ENCODE measurements around the gene KRTAP17-1. TPM values are rescaled to one million over a fixed set of nuclear protein-coding genes. Genes with fewer than 3 reads are reported as not detected.
"Not testable (repeated sequence)": the region's sequence is repeated elsewhere in the genome, so short reads cannot be mapped to it uniquely, and the experiment has no call there.

The KRTAP17-1 gene
- total RNA-seq, 1 donor from 2014 or later: not detected

DNA sequence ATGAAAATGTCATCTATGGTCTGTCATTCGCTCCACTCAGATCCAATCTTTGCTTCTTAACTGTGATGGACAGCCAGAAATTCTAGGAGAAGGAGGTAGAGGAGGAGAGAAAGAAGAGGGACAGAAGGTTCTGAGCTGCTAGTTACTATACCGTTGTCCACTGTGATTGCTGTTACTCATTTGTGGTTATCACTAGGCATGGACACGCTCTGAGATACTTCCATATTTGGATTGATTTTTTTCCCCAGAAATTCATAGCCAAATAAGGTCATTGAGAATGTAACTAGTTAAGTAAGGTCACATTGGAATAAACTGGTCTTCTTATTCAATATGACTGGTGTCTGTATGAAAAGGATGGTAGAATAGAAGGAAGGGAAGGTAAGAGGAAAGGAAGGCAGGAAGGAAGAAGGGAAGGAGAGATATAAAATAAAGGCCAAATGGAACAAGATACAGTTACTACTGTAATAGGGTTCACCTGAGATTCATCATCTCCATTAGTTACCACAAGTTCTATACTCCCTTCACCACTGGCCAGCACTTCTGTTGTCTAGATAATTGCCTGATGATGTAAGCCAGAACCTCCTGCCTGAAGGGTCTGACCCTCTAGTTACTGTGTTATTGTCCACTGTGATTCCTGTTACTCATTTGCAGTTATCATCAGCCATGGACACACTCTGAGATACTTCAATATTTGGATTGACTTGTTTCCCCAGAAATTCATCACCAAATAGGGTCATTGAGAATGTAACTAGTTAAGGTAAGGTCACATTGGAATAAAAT, 37.1 kb downstream of the KRTAP17-1 start:
- Mint-ChIP-seq H3K4me1 (ENCODE audit: unreplicated experiment) (no peaks in the 10 kb centered on the region), H3K27ac (no peak overlapping the region), H3K27me3 (peaks cover 8% of the 10 kb centered on the region), H3K36me3 (no peaks in the 10 kb centered on the region), H3K4me3 (no peak overlapping the region), H3K9me3 (no peaks in the 10 kb centered on the region)
- DNase-seq (ENCODE audit: extremely low spot score, unreplicated experiment): no peak
- TF ChIP-seq, protein P1, sequence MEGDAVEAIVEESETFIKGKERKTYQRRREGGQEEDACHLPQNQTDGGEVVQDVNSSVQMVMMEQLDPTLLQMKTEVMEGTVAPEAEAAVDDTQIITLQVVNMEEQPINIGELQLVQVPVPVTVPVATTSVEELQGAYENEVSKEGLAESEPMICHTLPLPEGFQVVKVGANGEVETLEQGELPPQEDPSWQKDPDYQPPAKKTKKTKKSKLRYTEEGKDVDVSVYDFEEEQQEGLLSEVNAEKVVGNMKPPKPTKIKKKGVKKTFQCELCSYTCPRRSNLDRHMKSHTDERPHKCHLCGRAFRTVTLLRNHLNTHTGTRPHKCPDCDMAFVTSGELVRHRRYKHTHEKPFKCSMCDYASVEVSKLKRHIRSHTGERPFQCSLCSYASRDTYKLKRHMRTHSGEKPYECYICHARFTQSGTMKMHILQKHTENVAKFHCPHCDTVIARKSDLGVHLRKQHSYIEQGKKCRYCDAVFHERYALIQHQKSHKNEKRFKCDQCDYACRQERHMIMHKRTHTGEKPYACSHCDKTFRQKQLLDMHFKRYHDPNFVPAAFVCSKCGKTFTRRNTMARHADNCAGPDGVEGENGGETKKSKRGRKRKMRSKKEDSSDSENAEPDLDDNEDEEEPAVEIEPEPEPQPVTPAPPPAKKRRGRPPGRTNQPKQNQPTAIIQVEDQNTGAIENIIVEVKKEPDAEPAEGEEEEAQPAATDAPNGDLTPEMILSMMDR (conservative IDR thresholded peaks at IDR 0.05): no peak

- not testable (repeated sequence) for H3K9me3 Mint-ChIP-seq; H3K27ac Mint-ChIP-seq; H3K4me1 Mint-ChIP-seq (ENCODE audit: unreplicated experiment); H3K4me3 Mint-ChIP-seq; DNase-seq (ENCODE audit: extremely low spot score, unreplicated experiment); H3K27me3 Mint-ChIP-seq; H3K36me3 Mint-ChIP-seq
These were observed 39.8 kb downstream of the KRTAP17-1 start, which contains the start of gene KRTAP9-7 for GRCh38 chr17:41275648-41276190. TSS of gene KRTAP9-7 (plus strand) at chr17:41275698. CDS start at chr17:41275698, 0 bp downstream.

DNA sequence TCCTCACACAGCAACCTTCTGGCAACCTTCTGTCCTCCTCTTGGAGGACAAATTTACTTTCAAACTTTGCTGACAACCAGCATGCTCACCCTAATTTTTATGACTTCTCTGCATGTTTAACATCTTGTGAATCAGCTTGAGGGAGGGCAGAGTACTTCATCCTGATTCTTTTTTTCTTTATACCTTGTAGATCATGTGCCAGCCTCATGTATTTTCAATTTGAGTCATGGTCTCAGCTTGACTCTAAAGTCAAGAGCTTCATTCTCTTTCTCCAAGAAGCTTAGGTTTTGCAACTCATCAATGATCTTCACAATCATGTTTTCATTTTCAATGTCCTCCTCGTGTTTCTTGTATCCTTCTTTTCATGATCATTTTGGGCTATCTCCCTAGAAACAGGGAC, 43.7 kb downstream of the KRTAP17-1 start:
- H3K36me3 Mint-ChIP-seq: no peaks in the 10 kb centered on the region
- H3K4me1 Mint-ChIP-seq (ENCODE audit: unreplicated experiment): no peaks in the 10 kb centered on the region
- peaks cover 8% of the 10 kb centered on the region for H3K27me3 Mint-ChIP-seq
- no peak for DNase-seq (ENCODE audit: extremely low spot score, unreplicated experiment)
- H3K27ac Mint-ChIP-seq: no peak overlapping the region
- no peak overlapping the region for H3K4me3 Mint-ChIP-seq
- TF ChIP-seq, protein P1 (conservative IDR thresholded peaks at IDR 0.05): no peak
- no peaks in the 10 kb centered on the region for H3K9me3 Mint-ChIP-seq

DNA sequence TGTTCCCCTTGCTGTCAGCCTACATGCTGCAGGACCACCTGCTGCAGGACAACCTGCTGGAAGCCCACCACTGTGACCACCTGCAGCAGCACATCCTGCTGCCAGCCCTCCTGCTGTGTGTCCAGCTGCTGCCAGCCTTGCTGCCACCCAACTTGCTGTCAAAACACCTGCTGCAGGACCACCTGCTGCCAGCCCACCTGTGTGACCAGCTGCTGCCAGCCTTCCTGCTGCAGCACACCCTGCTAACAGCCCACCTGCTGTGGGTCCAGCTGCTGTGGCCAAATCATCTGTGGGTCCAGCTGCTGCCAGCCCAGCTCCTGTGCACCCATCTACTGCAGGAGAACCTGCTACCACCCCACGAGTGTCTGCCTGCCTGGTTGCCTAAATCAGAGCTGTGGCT, 44.2 kb downstream of the KRTAP17-1 start:
- not testable (repeated sequence) for H3K4me1 Mint-ChIP-seq (ENCODE audit: unreplicated experiment); H3K9me3 Mint-ChIP-seq; H3K27me3 Mint-ChIP-seq; H3K36me3 Mint-ChIP-seq; H3K27ac Mint-ChIP-seq; DNase-seq (ENCODE audit: extremely low spot score, unreplicated experiment); H3K4me3 Mint-ChIP-seq

GRCh38 chr17:41267711-41268110, 47.8 kb downstream of the KRTAP17-1 start:
- Mint-ChIP-seq H3K4me1 (ENCODE audit: unreplicated experiment) (no peaks in the 10 kb centered on the region), H3K27ac (no peak overlapping the region), H3K4me3 (no peak overlapping the region), H3K9me3 (no peaks in the 10 kb centered on the region), H3K36me3 (no peaks in the 10 kb centered on the region), H3K27me3 (peaks cover 7% of the 10 kb centered on the region)
- no peak for DNase-seq (ENCODE audit: extremely low spot score, unreplicated experiment)
- TF ChIP-seq, protein P1 (conservative IDR thresholded peaks at IDR 0.05): no peak

GRCh38 chr17:41265078-41265477, 50.4 kb downstream of the KRTAP17-1 start, which contains the start of gene KRTAP9-6:
TSS of gene KRTAP9-6 (plus strand) at chr17:41265378. CDS start at chr17:41265378, 0 bp downstream.
- no peak for DNase-seq (ENCODE audit: extremely low spot score, unreplicated experiment)
- H3K9me3 Mint-ChIP-seq: no peaks in the 10 kb centered on the region
- peaks cover 19% of the 10 kb centered on the region for H3K27me3 Mint-ChIP-seq
- no peak within 1 kb of the TSS for H3K4me3 Mint-ChIP-seq
- H3K27ac Mint-ChIP-seq: no peak within 1 kb of the TSS
- H3K4me1 Mint-ChIP-seq (ENCODE audit: unreplicated experiment): no peaks in the 10 kb centered on the region
- TF ChIP-seq, protein P1 (conservative IDR thresholded peaks at IDR 0.05): no peak
- no peaks in the 10 kb centered on the region for H3K36me3 Mint-ChIP-seq

Other genes with a start within 250 kb of the KRTAP17-1 start
- not detected in 2 replicates for gene KRTAP2-4, start 249.8 kb downstream of the KRTAP17-1 start, total RNA-seq (ENCODE audit: low replicate concordance)
- gene KRTAP4-7, start 231.6 kb downstream of the KRTAP17-1 start, total RNA-seq (ENCODE audit: low replicate concordance): not detected in 2 replicates
- gene KRTAP4-8, start 217.6 kb downstream of the KRTAP17-1 start, total RNA-seq (ENCODE audit: low replicate concordance): not detected in 2 replicates
- not detected in 2 replicates for gene KRTAP4-16, start 213.5 kb downstream of the KRTAP17-1 start, total RNA-seq (ENCODE audit: low replicate concordance)
- gene KRTAP4-9, start 210.3 kb downstream of the KRTAP17-1 start, total RNA-seq (ENCODE audit: low replicate concordance): not detected in 2 replicates
- gene KRTAP4-11, start 197.3 kb downstream of the KRTAP17-1 start, total RNA-seq (ENCODE audit: low replicate concordance): not detected in 2 replicates
- not detected in 2 replicates for gene KRTAP4-12, start 191.5 kb downstream of the KRTAP17-1 start, total RNA-seq (ENCODE audit: low replicate concordance)
- gene KRTAP4-6, start 175.2 kb downstream of the KRTAP17-1 start, total RNA-seq (ENCODE audit: low replicate concordance): not detected in 2 replicates
- not detected in 2 replicates for gene KRTAP4-5, start 165.9 kb downstream of the KRTAP17-1 start, total RNA-seq (ENCODE audit: low replicate concordance)
- gene KRTAP4-4, start 155.0 kb downstream of the KRTAP17-1 start, total RNA-seq (ENCODE audit: low replicate concordance): not detected in 2 replicates
- not detected in 2 replicates for gene KRTAP4-3, start 147.5 kb downstream of the KRTAP17-1 start, total RNA-seq (ENCODE audit: low replicate concordance)
- not detected in 2 replicates for gene KRTAP4-2, start 137.5 kb downstream of the KRTAP17-1 start, total RNA-seq (ENCODE audit: low replicate concordance)
- not detected in 2 replicates for gene KRTAP4-1, start 130.8 kb downstream of the KRTAP17-1 start, total RNA-seq (ENCODE audit: low replicate concordance)
- gene KRTAP9-1, start 125.8 kb downstream of the KRTAP17-1 start, total RNA-seq (ENCODE audit: low replicate concordance): not detected in 2 replicates
- not detected in 2 replicates for gene KRTAP9-2, start 89.1 kb downstream of the KRTAP17-1 start, total RNA-seq (ENCODE audit: low replicate concordance)
- not detected in 2 replicates for gene KRTAP9-3, start 83.3 kb downstream of the KRTAP17-1 start, total RNA-seq (ENCODE audit: low replicate concordance)
- not detected in 2 replicates for gene KRTAP9-8, start 77.7 kb downstream of the KRTAP17-1 start, total RNA-seq (ENCODE audit: low replicate concordance)
- not detected in 2 replicates for gene KRTAP9-4, start 66.0 kb downstream of the KRTAP17-1 start, total RNA-seq (ENCODE audit: low replicate concordance)
- gene KRTAP9-9, start 60.3 kb downstream of the KRTAP17-1 start, total RNA-seq (ENCODE audit: low replicate concordance): not detected in 2 replicates
- gene KRTAP9-6, start 50.3 kb downstream of the KRTAP17-1 start, total RNA-seq (ENCODE audit: low replicate concordance): not detected in 2 replicates
- not detected in 2 replicates for gene KRTAP9-7, start 40.0 kb downstream of the KRTAP17-1 start, total RNA-seq (ENCODE audit: low replicate concordance)
- gene KRTAP29-1, start 12.9 kb downstream of the KRTAP17-1 start, total RNA-seq (ENCODE audit: low replicate concordance): not detected in 2 replicates
- not detected in 2 replicates for gene KRTAP16-1, start 6.4 kb downstream of the KRTAP17-1 start, total RNA-seq (ENCODE audit: low replicate concordance)
- gene KRT33A, start 35.1 kb upstream of the KRTAP17-1 start, total RNA-seq (ENCODE audit: low replicate concordance): 0.24 and 1.9 TPM in 2 replicates
- gene KRT33B, start 54.1 kb upstream of the KRTAP17-1 start, total RNA-seq (ENCODE audit: low replicate concordance): not detected in 2 replicates
- not detected in 2 replicates for gene KRT34, start 66.6 kb upstream of the KRTAP17-1 start, total RNA-seq (ENCODE audit: low replicate concordance)
- 0.79 TPM in 1 of 2 replicates, not detected in the other for gene KRT31, start 81.9 kb upstream of the KRTAP17-1 start, total RNA-seq (ENCODE audit: low replicate concordance)
- gene KRT37, start 108.9 kb upstream of the KRTAP17-1 start, total RNA-seq (ENCODE audit: low replicate concordance): not detected in 2 replicates
- not detected in 2 replicates for gene KRT38, start 125.3 kb upstream of the KRTAP17-1 start, total RNA-seq (ENCODE audit: low replicate concordance)
- 0.17 and 0.83 TPM in 2 replicates for gene KRT32, start 151.7 kb upstream of the KRTAP17-1 start, total RNA-seq (ENCODE audit: low replicate concordance)
- gene KRT35, start 165.4 kb upstream of the KRTAP17-1 start, total RNA-seq (ENCODE audit: low replicate concordance): not detected in 2 replicates
- 0.17 and 0.83 TPM in 2 replicates for gene KRT36, start 174.2 kb upstream of the KRTAP17-1 start, total RNA-seq (ENCODE audit: low replicate concordance)
- gene KRT13, start 189.9 kb upstream of the KRTAP17-1 start, total RNA-seq (ENCODE audit: low replicate concordance): 869 and 1,618 TPM in 2 replicates
- gene KRT15, start 203.2 kb upstream of the KRTAP17-1 start, total RNA-seq (ENCODE audit: low replicate concordance): 208 and 840 TPM in 2 replicates
- 750 and 2,036 TPM in 2 replicates for gene KRT19, start 212.6 kb upstream of the KRTAP17-1 start, total RNA-seq (ENCODE audit: low replicate concordance)

Data from type B pancreatic cell (in vitro differentiated cells).